ENCODE data around the gene YIPF2.

YIPF2 gene

GRCh38 chr19:10872546-10873107 lies 55.8 kb downstream of the YIPF2 start:
- Mint-ChIP-seq H3K27ac (peak overlapping the region; percentile 90), H3K4me1 (peaks cover 55% of the 10 kb centered on the region), H3K4me3 (peak overlapping the region; percentile 90), H3K36me3 (ENCODE audit: low read depth) (peaks cover 7% of the 10 kb centered on the region), H3K9me3 (no peaks in the 10 kb centered on the region), H3K27me3 (ENCODE audit: low read depth, poor library complexity) (peaks cover 2% of the 10 kb centered on the region)
- DNase-seq = no peak
- TF ChIP-seq CTCF (IDR thresholded peaks at IDR 0.05) = no peak

Data from nephron progenitor cell (in vitro differentiated cells).